SK-N-SH treated with all-trans-retinoic acid at 6 μM for 48 hours (cell line): ENCODE measurements around the gene JMJD4.

ENCODE experiments used
- ISL1 ChIP-seq: fragments of 250-450 bp; sonication (Bioruptor Pico); IDR thresholded peaks from 2 replicates; pipeline ENCODE4 v2.1.2; 2022; ENCODE audit warnings: mild to moderate bottlenecking, moderate library complexity
- OSR1 ChIP-seq: fragments of 250-450 bp; sonication (Bioruptor Pico); IDR thresholded peaks from 2 replicates; pipeline ENCODE4 v1.8.0; 2022; ENCODE audit warnings: moderate library complexity, mild to moderate bottlenecking, inconsistent platforms
- PPARA ChIP-seq: fragments of 250-450 bp; sonication (Bioruptor Pico); IDR thresholded peaks from 2 replicates; pipeline ENCODE4 v1.5.0; 2020; ENCODE audit warnings: mild to moderate bottlenecking, borderline replicate concordance
- SNAI2 ChIP-seq: fragments of 250-450 bp; sonication (Bioruptor Pico); IDR thresholded peaks from 2 replicates; pipeline ENCODE4 v1.5.0; 2020; ENCODE audit warnings: mild to moderate bottlenecking, moderate library complexity
- TCF4 ChIP-seq: fragments of 250-450 bp; sonication (Bioruptor Pico); IDR thresholded peaks from 2 replicates; pipeline ENCODE4 v1.8.0; 2021; ENCODE audit warnings: mild to moderate bottlenecking, moderate library complexity, borderline replicate concordance
- ZNF565 ChIP-seq: fragments of 450-650 bp; formaldehyde crosslinking; conservative IDR thresholded peaks from 2 replicates; pipeline ENCODE4 v1.5.0; 2020; ENCODE audit warnings: low read depth, mild to moderate bottlenecking, moderate library complexity

DNA sequence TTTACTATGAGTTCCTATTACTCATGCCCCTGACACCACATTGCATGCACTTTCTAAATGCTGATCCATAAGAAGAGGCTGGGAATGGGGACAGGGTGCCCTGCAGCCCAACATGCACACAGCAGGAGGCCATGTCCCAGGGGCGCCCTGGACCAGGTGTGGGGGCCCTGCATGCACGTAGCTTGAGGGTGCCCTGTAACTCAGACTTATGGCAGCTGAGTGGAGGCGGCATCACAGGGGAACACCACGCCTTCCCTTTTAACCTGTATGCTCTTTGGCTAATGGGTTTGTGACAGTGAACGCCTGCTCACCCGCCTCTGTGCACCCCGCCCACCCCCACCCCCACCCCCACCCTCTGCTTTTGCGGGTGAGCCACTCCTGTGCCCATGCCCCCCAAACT, 36.2 kb upstream of the JMJD4 start:
- TF ChIP-seq ZNF565 (CRISPR knock-in tag) (no peak), TCF4 (CRISPR knock-in tag) (no peak), SNAI2 (CRISPR knock-in tag) (no peak), PPARA (CRISPR knock-in tag) (no peak), OSR1 (CRISPR knock-in tag) (no peak), ISL1 (CRISPR knock-in tag) (no peak)
